CD4-positive, alpha-beta memory T cell (primary cell): ENCODE measurements around the gene PDGFRB. TPM values are rescaled to one million over a fixed set of nuclear protein-coding genes. Genes with fewer than 3 reads are reported as not detected.

Experiments used
- CTCF ChIA-PET: fragments of 350-600 bp; sonication (Branson Sonifier 250); formaldehyde crosslinking; loops from one replicate; lab custom pipeline; 2021; ENCODE audit warnings: inconsistent platforms; ENCODE audit not compliant: partially characterized antibody; lab: Charles Lee
- POLR2A ChIA-PET: fragments of 350-600 bp; sonication (Branson Sonifier 250); formaldehyde crosslinking; loops from one replicate; lab custom pipeline; 2021; ENCODE audit not compliant: partially characterized antibody; lab: Charles Lee
- DNase-seq, 5 donors: peaks; one replicate each; pipeline versions ENCODE4 v3.0.0 to v3.0.0-alpha.2; 2020 to 2022; ENCODE audit warnings: mixed read lengths in 1 of 5
- H3K27ac ChIP-seq: one replicate; pipeline ENCODE4 v1.7.0; 2013; ENCODE audit warnings: low read depth, low read length
- H3K27me3 ChIP-seq: 2 replicates; pipeline ENCODE4 v1.7.0; 2013; ENCODE audit warnings: mild to moderate bottlenecking, low read length, moderate library complexity; ENCODE audit not compliant: insufficient read depth
- H3K36me3 ChIP-seq: 2 replicates; pipeline ENCODE4 v1.7.0; 2013; ENCODE audit warnings: mild to moderate bottlenecking, low read length, moderate library complexity; ENCODE audit not compliant: insufficient read depth
- H3K4me1 ChIP-seq: 2 replicates; pipeline ENCODE4 v1.7.0; 2013; ENCODE audit warnings: mild to moderate bottlenecking, low read length, moderate library complexity; ENCODE audit not compliant: insufficient read depth
- H3K4me3 ChIP-seq, 2 donors: one replicate each; pipeline ENCODE4 v1.7.0; 2013; ENCODE audit warnings: low read length in 2 of 2, mild to moderate bottlenecking in 1 of 2
- H3K9me3 ChIP-seq, 2 donors: one replicate each; pipeline ENCODE4 v1.7.0; 2013; ENCODE audit warnings: low read length in 2 of 2, control low read depth in 1 of 2; ENCODE audit not compliant: control insufficient read depth in 1 of 2
- H3K27ac Mint-ChIP-seq, 7 donors: one replicate each; pipeline ENCODE4 v1.8.0; 2020 to 2021; ENCODE audit warnings: mixed read lengths in 7 of 7, mild to moderate bottlenecking in 6 of 7, inconsistent platforms in 3 of 7, moderate library complexity in 3 of 7
- H3K27me3 Mint-ChIP-seq, 2 donors: one replicate each; pipeline ENCODE4 v1.8.0; 2020 to 2021; ENCODE audit warnings: mixed read lengths in 2 of 2
- H3K36me3 Mint-ChIP-seq, 2 donors: one replicate each; pipeline ENCODE4 v1.8.0; 2020 to 2021; ENCODE audit warnings: mixed read lengths in 2 of 2, inconsistent platforms in 1 of 2, mild to moderate bottlenecking in 1 of 2
- H3K4me1 Mint-ChIP-seq, 4 donors: one replicate each; pipeline ENCODE4 v1.8.0; 2020 to 2021; ENCODE audit warnings: mixed read lengths in 4 of 4, mild to moderate bottlenecking in 1 of 4
- H3K4me3 Mint-ChIP-seq, 8 donors: one replicate each; pipeline ENCODE4 v1.8.0; 2020 to 2021; ENCODE audit warnings: mixed read lengths in 8 of 8, mild to moderate bottlenecking in 7 of 8, moderate library complexity in 6 of 8, inconsistent platforms in 3 of 8
- H3K9me3 Mint-ChIP-seq, 8 donors: one replicate each; pipeline ENCODE4 v1.8.0; 2020 to 2021; ENCODE audit warnings: mixed read lengths in 8 of 8, mild to moderate bottlenecking in 5 of 8, inconsistent platforms in 3 of 8, moderate library complexity in 1 of 8
- intact Hi-C: fragments of 100-400 bp; cut with micrococcal nuclease; formaldehyde crosslinking; loops from one replicate; pipeline ENCODE4 v1.15.1; 2023
- polyA plus RNA-seq, 2 donors: library from polyadenylated mRNA; unstranded; fragments of 300-500 nt; fragmentation: Illumina TruSeq; gene quantifications; one replicate each; pipeline ENCODE4 v1.2.3, GENCODE V29; 2021
- total RNA-seq, 2 experiments: library from RNA; stranded (reverse); gene quantifications; one replicate each; pipeline ENCODE4 v1.2.3, GENCODE V29; 2021

PDGFRB gene
- total and polyA plus RNA-seq, 4 experiments from 2014 or later, result not detected

GRCh38 chr5:150175076-150175475 is 19.4 kb upstream of the PDGFRB start:
- no peak overlapping the region for H3K27ac Mint-ChIP-seq
- Histone ChIP-seq H3K27ac (no peak overlapping the region), H3K4me3 (no peak overlapping the region), H3K9me3 (no peaks in the 10 kb centered on the region), H3K36me3 (no peaks in the 10 kb centered on the region), H3K27me3 (no peaks in the 10 kb centered on the region), H3K4me1 (no peaks in the 10 kb centered on the region)
- no peaks in the 10 kb centered on the region for H3K4me1 Mint-ChIP-seq
- ChIA-PET CTCF (interaction anchor here (1.3 to 1.4 kb wide), 2 partner anchors 17 to 44 kb away, joined by 3 to 5 read pairs; no protein-coding TSS in a partner anchor), POLR2A (no interaction called here)
- no peaks in the 10 kb centered on the region for H3K36me3 Mint-ChIP-seq
- H3K4me3 Mint-ChIP-seq, result no peak overlapping the region
- H3K27me3 Mint-ChIP-seq, result peaks cover 12 to 23% of the 10 kb centered on the region in 2 donors
- intact Hi-C loops, result no loop called here
- DNase-seq, result no peak
- H3K9me3 Mint-ChIP-seq, result no peaks in the 10 kb centered on the region

DNA sequence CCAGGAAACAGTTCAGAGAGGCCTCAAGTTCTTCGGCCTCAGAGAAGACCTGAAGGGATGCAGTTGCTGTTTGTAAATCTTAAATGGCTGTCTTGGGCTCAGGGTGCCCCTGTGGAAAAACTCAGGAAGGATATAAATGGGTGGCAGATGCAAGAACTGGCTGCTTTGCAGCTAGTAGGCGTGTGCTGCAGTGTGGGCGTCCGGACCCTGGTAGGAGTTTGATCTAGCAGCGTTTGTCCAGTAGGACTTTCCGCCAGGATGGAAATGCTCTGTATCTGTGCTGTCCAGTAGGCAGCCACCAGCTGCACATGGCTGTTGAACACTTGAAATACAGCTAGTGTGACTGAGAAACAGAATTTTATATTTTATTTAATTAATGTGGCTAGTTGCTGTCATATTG is 18.6 kb upstream of the PDGFRB start:
- Mint-ChIP-seq H3K4me3 (no peak overlapping the region), H3K27ac (no peak overlapping the region), H3K36me3 (no peaks in the 10 kb centered on the region), H3K4me1 (no peaks in the 10 kb centered on the region), H3K27me3 (peaks cover 15 to 26% of the 10 kb centered on the region in 2 donors), H3K9me3 (no peaks in the 10 kb centered on the region)
- Histone ChIP-seq H3K4me1 (no peaks in the 10 kb centered on the region), H3K27ac (no peak overlapping the region), H3K9me3 (no peaks in the 10 kb centered on the region), H3K36me3 (no peaks in the 10 kb centered on the region), H3K4me3 (no peak overlapping the region), H3K27me3 (no peaks in the 10 kb centered on the region)
- intact Hi-C loops, result no loop called here
- DNase-seq, result no peak
- POLR2A ChIA-PET, result no interaction called here
- CTCF ChIA-PET, result interaction anchor here (1.3 kb wide), 1 partner anchor 16 kb away, joined by 5 read pairs; no protein-coding TSS in a partner anchor

GRCh38 chr5:150173161-150173560 is 17.5 kb upstream of the PDGFRB start:
- Mint-ChIP-seq H3K27ac (no peak overlapping the region), H3K27me3 (peaks cover 25 to 26% of the 10 kb centered on the region in 2 donors), H3K4me1 (no peaks in the 10 kb centered on the region), H3K4me3 (no peak overlapping the region), H3K9me3 (no peaks in the 10 kb centered on the region), H3K36me3 (no peaks in the 10 kb centered on the region)
- ChIA-PET CTCF (interaction anchor here (1.2 kb wide), 1 partner anchor 11 kb away, joined by 3 read pairs; no protein-coding TSS in a partner anchor), POLR2A (no interaction called here)
- no peak for DNase-seq
- Histone ChIP-seq H3K4me3 (no peak overlapping the region), H3K27me3 (no peaks in the 10 kb centered on the region), H3K27ac (no peak overlapping the region), H3K9me3 (no peaks in the 10 kb centered on the region), H3K36me3 (no peaks in the 10 kb centered on the region), H3K4me1 (no peaks in the 10 kb centered on the region)
- intact Hi-C loops, result no loop called here

- no peaks in the 10 kb centered on the region for H3K4me1 ChIP-seq
- H3K4me3 ChIP-seq, result no peak overlapping the region
- DNase-seq, result no peak
- CTCF ChIA-PET, result interaction anchor here (1.2 kb wide), 1 partner anchor 11 kb away, joined by 3 read pairs; no protein-coding TSS in a partner anchor
- H3K9me3 ChIP-seq, result no peaks in the 10 kb centered on the region
- no peak overlapping the region for H3K4me3 Mint-ChIP-seq
- no peaks in the 10 kb centered on the region for H3K9me3 Mint-ChIP-seq
- POLR2A ChIA-PET, result no interaction called here
- intact Hi-C loops, result no loop called here
- no peak overlapping the region for H3K27ac ChIP-seq
- H3K36me3 ChIP-seq, result no peaks in the 10 kb centered on the region
- no peak overlapping the region for H3K27ac Mint-ChIP-seq
- H3K36me3 Mint-ChIP-seq, result no peaks in the 10 kb centered on the region
- no peaks in the 10 kb centered on the region for H3K27me3 ChIP-seq
- H3K4me1 Mint-ChIP-seq, result no peaks in the 10 kb centered on the region
- peaks cover 28 to 30% of the 10 kb centered on the region in 2 donors for H3K27me3 Mint-ChIP-seq
Observed at GRCh38 chr5:150172556-150172955, 16.9 kb upstream of the PDGFRB start.

DNA sequence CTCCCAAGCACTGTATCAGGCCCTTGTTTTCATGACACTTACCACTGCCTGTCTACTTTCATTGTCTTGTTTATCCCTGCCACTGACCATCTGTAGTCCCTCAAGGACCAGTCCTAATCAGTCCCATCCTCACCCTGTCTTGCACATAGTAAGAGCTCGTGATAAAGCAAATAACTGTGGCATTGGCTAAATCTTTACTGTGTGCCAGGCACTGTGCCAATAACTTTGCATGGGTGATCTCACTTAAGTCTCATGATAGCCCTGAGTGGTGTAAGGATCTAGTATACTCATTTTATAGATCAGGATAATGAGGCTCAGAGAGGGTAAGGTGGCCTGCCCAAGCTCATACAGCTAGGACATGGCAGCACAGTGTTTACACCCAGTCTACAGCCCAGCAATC is 16.5 kb upstream of the PDGFRB start:
- intact Hi-C loops, result no loop called here
- no peaks in the 10 kb centered on the region for H3K36me3 ChIP-seq
- H3K4me3 ChIP-seq, result no peak overlapping the region
- H3K9me3 ChIP-seq, result no peaks in the 10 kb centered on the region
- no peaks in the 10 kb centered on the region for H3K4me1 Mint-ChIP-seq
- H3K36me3 Mint-ChIP-seq, result no peaks in the 10 kb centered on the region
- H3K27ac Mint-ChIP-seq, result no peak overlapping the region
- H3K9me3 Mint-ChIP-seq, result no peaks in the 10 kb centered on the region
- no peaks in the 10 kb centered on the region for H3K27me3 ChIP-seq
- peaks cover 31 to 33% of the 10 kb centered on the region in 2 donors for H3K27me3 Mint-ChIP-seq
- POLR2A ChIA-PET, result no interaction called here
- H3K4me3 Mint-ChIP-seq, result no peak overlapping the region
- H3K4me1 ChIP-seq, result no peaks in the 10 kb centered on the region
- DNase-seq, result no peak
- CTCF ChIA-PET, result interaction anchor here (1.2 kb wide), 1 partner anchor 10 kb away, joined by 3 read pairs; no protein-coding TSS in a partner anchor
- H3K27ac ChIP-seq, result no peak overlapping the region

- Mint-ChIP-seq H3K36me3 (no peaks in the 10 kb centered on the region), H3K9me3 (no peaks in the 10 kb centered on the region), H3K27ac (no peak overlapping the region), H3K27me3 (peaks cover 37 to 41% of the 10 kb centered on the region in 2 donors), H3K4me1 (no peaks in the 10 kb centered on the region), H3K4me3 (no peak overlapping the region)
- H3K4me3 ChIP-seq, result no peak overlapping the region
- POLR2A ChIA-PET, result no interaction called here
- H3K27me3 ChIP-seq, result no peaks in the 10 kb centered on the region
- no peaks in the 10 kb centered on the region for H3K9me3 ChIP-seq
- CTCF ChIA-PET, result no interaction called here
- H3K36me3 ChIP-seq, result no peaks in the 10 kb centered on the region
- no peak overlapping the region for H3K27ac ChIP-seq
- intact Hi-C loops, result no loop called here
- H3K4me1 ChIP-seq, result no peaks in the 10 kb centered on the region
- no peak for DNase-seq
Observed at GRCh38 chr5:150168864-150169263, 13.2 kb upstream of the PDGFRB start.

GRCh38 chr5:150167908-150168307 is 12.3 kb upstream of the PDGFRB start:
- no peaks in the 10 kb centered on the region for H3K9me3 Mint-ChIP-seq
- CTCF ChIA-PET, result no interaction called here
- no peak overlapping the region for H3K27ac Mint-ChIP-seq
- peaks cover 31 to 37% of the 10 kb centered on the region in 2 donors for H3K27me3 Mint-ChIP-seq
- H3K36me3 Mint-ChIP-seq, result no peaks in the 10 kb centered on the region
- POLR2A ChIA-PET, result no interaction called here
- intact Hi-C loops, result no loop called here
- Histone ChIP-seq H3K36me3 (no peaks in the 10 kb centered on the region), H3K9me3 (no peaks in the 10 kb centered on the region), H3K4me3 (no peak overlapping the region), H3K27me3 (no peaks in the 10 kb centered on the region), H3K27ac (no peak overlapping the region), H3K4me1 (no peaks in the 10 kb centered on the region)
- DNase-seq, result no peak
- no peaks in the 10 kb centered on the region for H3K4me1 Mint-ChIP-seq
- H3K4me3 Mint-ChIP-seq, result no peak overlapping the region

DNA sequence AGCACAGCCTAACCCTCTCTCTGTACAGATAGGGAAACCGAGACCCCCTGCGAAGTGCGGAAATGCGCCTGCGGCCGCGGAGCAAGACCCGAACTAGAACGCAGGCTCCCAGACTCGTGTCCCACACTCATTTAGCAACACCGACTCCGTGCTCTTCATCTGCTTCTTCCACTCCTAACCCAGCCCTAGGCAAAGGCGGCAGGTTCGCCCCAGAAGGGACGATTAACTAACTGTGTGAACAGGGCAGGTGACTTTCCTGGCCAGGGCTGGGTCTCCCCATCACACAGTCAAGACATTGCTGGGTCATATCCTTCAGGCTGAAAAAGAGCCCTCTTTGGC is 11.8 kb upstream of the PDGFRB start:
- Histone ChIP-seq H3K4me1 (no peaks in the 10 kb centered on the region), H3K27ac (no peak overlapping the region), H3K27me3 (no peaks in the 10 kb centered on the region), H3K36me3 (no peaks in the 10 kb centered on the region), H3K4me3 (no peak overlapping the region), H3K9me3 (no peaks in the 10 kb centered on the region)
- no peaks in the 10 kb centered on the region for H3K9me3 Mint-ChIP-seq
- peaks cover 31 to 37% of the 10 kb centered on the region in 2 donors for H3K27me3 Mint-ChIP-seq
- no peaks in the 10 kb centered on the region for H3K36me3 Mint-ChIP-seq
- CTCF ChIA-PET, result no interaction called here
- no peak overlapping the region for H3K27ac Mint-ChIP-seq
- DNase-seq, result no peak
- intact Hi-C loops, result no loop called here
- POLR2A ChIA-PET, result no interaction called here
- no peak overlapping the region for H3K4me3 Mint-ChIP-seq
- no peaks in the 10 kb centered on the region for H3K4me1 Mint-ChIP-seq
